ENCODE data around the gene TCHHL1. TPM values are rescaled to one million over a fixed set of nuclear protein-coding genes. Genes with fewer than 3 reads are reported as not detected.

TCHHL1 gene
- total and polyA plus RNA-seq, 10 of the 15 experiments (the other 5 are each of a cell fraction or from before 2014, with no cell fraction given), result not detected

DNA sequence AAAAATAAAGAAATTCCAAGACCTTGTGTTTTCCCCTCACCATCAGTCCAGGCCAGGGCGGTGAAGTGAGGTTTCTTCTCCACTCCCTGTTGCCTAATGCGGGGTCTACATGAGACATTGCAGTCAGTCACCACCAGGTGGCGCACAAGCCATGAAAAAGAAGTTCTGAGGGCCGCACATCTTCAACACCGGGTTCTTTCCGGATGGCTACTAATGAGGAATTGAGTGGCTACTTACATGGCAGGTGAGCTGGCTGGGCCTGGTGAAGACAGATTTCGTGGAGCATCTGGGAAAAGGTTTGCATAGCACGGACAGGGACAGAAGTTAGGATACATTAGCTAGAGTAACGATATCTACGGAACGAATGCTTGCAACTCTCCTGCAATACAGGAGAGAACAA, 36.3 kb downstream of the TCHHL1 start (continued):
- TF ChIP-seq EGR1 (IDR thresholded peaks at IDR 0.05; ENCODE audit: borderline replicate concordance in 1 of 2, low read depth in 2 of 2, low read length in 2 of 2), result no peak
- no peak for TF ChIP-seq CHD1 (IDR thresholded peaks at IDR 0.05; ENCODE audit: low read depth, low read length)
- no peak for TF ChIP-seq SPI1 (IDR thresholded peaks at IDR 0.05; ENCODE audit: borderline replicate concordance, insufficient read depth, low read depth, low read length)
- TF ChIP-seq BMI1 (IDR thresholded peaks at IDR 0.05; ENCODE audit: borderline replicate concordance), result no peak
- TF ChIP-seq, protein P1, sequence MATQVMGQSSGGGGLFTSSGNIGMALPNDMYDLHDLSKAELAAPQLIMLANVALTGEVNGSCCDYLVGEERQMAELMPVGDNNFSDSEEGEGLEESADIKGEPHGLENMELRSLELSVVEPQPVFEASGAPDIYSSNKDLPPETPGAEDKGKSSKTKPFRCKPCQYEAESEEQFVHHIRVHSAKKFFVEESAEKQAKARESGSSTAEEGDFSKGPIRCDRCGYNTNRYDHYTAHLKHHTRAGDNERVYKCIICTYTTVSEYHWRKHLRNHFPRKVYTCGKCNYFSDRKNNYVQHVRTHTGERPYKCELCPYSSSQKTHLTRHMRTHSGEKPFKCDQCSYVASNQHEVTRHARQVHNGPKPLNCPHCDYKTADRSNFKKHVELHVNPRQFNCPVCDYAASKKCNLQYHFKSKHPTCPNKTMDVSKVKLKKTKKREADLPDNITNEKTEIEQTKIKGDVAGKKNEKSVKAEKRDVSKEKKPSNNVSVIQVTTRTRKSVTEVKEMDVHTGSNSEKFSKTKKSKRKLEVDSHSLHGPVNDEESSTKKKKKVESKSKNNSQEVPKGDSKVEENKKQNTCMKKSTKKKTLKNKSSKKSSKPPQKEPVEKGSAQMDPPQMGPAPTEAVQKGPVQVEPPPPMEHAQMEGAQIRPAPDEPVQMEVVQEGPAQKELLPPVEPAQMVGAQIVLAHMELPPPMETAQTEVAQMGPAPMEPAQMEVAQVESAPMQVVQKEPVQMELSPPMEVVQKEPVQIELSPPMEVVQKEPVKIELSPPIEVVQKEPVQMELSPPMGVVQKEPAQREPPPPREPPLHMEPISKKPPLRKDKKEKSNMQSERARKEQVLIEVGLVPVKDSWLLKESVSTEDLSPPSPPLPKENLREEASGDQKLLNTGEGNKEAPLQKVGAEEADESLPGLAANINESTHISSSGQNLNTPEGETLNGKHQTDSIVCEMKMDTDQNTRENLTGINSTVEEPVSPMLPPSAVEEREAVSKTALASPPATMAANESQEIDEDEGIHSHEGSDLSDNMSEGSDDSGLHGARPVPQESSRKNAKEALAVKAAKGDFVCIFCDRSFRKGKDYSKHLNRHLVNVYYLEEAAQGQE (IDR thresholded peaks at IDR 0.05; ENCODE audit: low read depth, low read length), result no peak

GRCh38 chr1:152050886-152051675, 37.8 kb downstream of the TCHHL1 start:
- TF ChIP-seq ZNF207 (IDR thresholded peaks at IDR 0.05; ENCODE audit: borderline replicate concordance) (no peak), SUZ12 (IDR thresholded peaks at IDR 0.05; ENCODE audit: unreplicated experiment) (no peak), TCF12 (IDR thresholded peaks at IDR 0.05; ENCODE audit: low read depth, low read length) (no peak), BCL3 (IDR thresholded peaks at IDR 0.05; ENCODE audit: borderline replicate concordance, insufficient read depth, low read depth, low read length, poor library complexity, severe bottlenecking) (no peak), STAT1 (conservative IDR thresholded peaks at IDR 0.05) (no peak)
- TF ChIP-seq, protein P1 (IDR thresholded peaks at IDR 0.05; ENCODE audit: low read depth, low read length), result no peak
- Histone ChIP-seq H3K9me3 (replicated peaks; ENCODE audit: control insufficient read depth, insufficient read depth, low read length) (no peaks in the 10 kb centered on the region; the same call in 2 of the 3 replicates), H3K79me2 (ENCODE audit: control insufficient read depth, insufficient read depth, low read length) (no peaks in the 10 kb centered on the region), H4K20me1 (ENCODE audit: control insufficient read depth, insufficient read depth) (no peaks in the 10 kb centered on the region), H2AFZ (ENCODE audit: control insufficient read depth, low read depth, low read length) (no peak overlapping the region), H3K4me2 (ENCODE audit: control insufficient read depth, insufficient read depth) (no peak overlapping the region), H3K27me3 (replicated peaks in 1 of 2; ENCODE audit: control insufficient read depth in 2 of 2, insufficient read depth in 2 of 2, low read length in 1 of 2) (peaks cover 0 to 3% of the 10 kb centered on the region in 2 experiments; a peak in 1 of 4 replicates), H3K27ac (ENCODE audit: control insufficient read depth, insufficient read depth) (no peak overlapping the region), H3K4me3 (no peak overlapping the region), H3K9ac (ENCODE audit: control insufficient read depth, insufficient read depth, low read length) (no peak overlapping the region), H3K4me1 (ENCODE audit: control insufficient read depth, insufficient read depth, low read length) (peaks cover 15% of the 10 kb centered on the region), H3K36me3 (ENCODE audit: control insufficient read depth in 2 of 2, insufficient read depth in 2 of 2, low read length in 1 of 2) (no peaks in the 10 kb centered on the region)
- CTCF ChIA-PET, result interaction anchor here (0.6 to 10.5 kb wide), 8 partner anchors 10 to 981 kb away, joined by 3 to 106 read pairs (median 3); no protein-coding TSS in a partner anchor
- POLR2A ChIA-PET, result interaction anchor here (1.3 kb wide), 1 partner anchor 13 kb away, joined by 3 read pairs; no protein-coding TSS in a partner anchor
- ATAC-seq, result no peak
- no peak for DNase-seq (ENCODE audit: low read depth, low spot score)
- no TSS peak for BruUV-seq (replicated peaks)
- FAIRE-seq, result no peak
- RAD21 ChIA-PET (ENCODE audit: unreplicated experiment), result interaction anchor here (2.1 to 2.9 kb wide), 2 partner anchors 135 kb away, joined by 7 to 13 read pairs; no protein-coding TSS in a partner anchor
- SMC1A ChIA-PET (ENCODE audit: uncharacterized antibody, unreplicated experiment), result interaction anchor here (1.4 to 3.4 kb wide), 2 partner anchors 131 to 408 kb away, joined by 3 to 13 read pairs; no protein-coding TSS in a partner anchor
- 37% methylated on average over 6 of the region's 6 CpGs for WGBS (ENCODE audit: insufficient coverage, insufficient replicate concordance, low lambda C conversion rate, missing lambda C conversion rate)
- in situ Hi-C loops (cut with MboI), result loop anchor here (5.0 kb wide), 2 partner anchors 136 to 406 kb away; no protein-coding TSS in a partner anchor
- intact Hi-C loops (cut with micrococcal nuclease; ENCODE audit: unreplicated experiment), result loop anchor here (10.0 kb wide), 1 partner anchor 294 kb away; no protein-coding TSS in a partner anchor
